GM23248 (cell line): ENCODE results near the gene IL32. TPM values are rescaled to one million over a fixed set of nuclear protein-coding genes. Genes with fewer than 3 reads are reported as not detected.

Experiments used
- DNase-seq: peaks from one replicate; pipeline ENCODE4 v3.0.0-alpha.2; 2015
- H2AFZ ChIP-seq: fragments of 200-600 bp; sonication (generic); 2 replicates; pipeline ENCODE4 v1.6.1; 2016; ENCODE audit warnings: antibody characterized with exemption
- H3F3A ChIP-seq: fragments of 200-600 bp; sonication (generic); 2 replicates; pipeline ENCODE4 v1.6.1; 2016; ENCODE audit warnings: mild to moderate bottlenecking, antibody characterized with exemption, mixed run types; ENCODE audit not compliant: insufficient read depth
- H3K27ac ChIP-seq: fragments of 200-600 bp; sonication (generic); 2 replicates; pipeline ENCODE4 v1.5.1; 2016; ENCODE audit warnings: mild to moderate bottlenecking
- H3K27me3 ChIP-seq: fragments of 200-600 bp; sonication (generic); replicated peaks from 2 replicates; pipeline ENCODE4 v1.6.1; 2016; ENCODE audit warnings: mild to moderate bottlenecking; ENCODE audit not compliant: insufficient read depth
- H3K36me3 ChIP-seq: fragments of 200-600 bp; sonication (generic); 2 replicates; pipeline ENCODE4 v1.6.1; 2016; ENCODE audit warnings: low read depth, mild to moderate bottlenecking
- H3K4me1 ChIP-seq: fragments of 200-600 bp; sonication (generic); 2 replicates; pipeline ENCODE4 v1.6.1; 2016; ENCODE audit warnings: mild to moderate bottlenecking; ENCODE audit not compliant: insufficient read depth
- H3K4me2 ChIP-seq: fragments of 200-600 bp; sonication (generic); one replicate; pipeline ENCODE4 v1.6.1; 2016; ENCODE audit warnings: mild to moderate bottlenecking; ENCODE audit not compliant: unreplicated experiment
- H3K4me3 ChIP-seq: fragments of 200-600 bp; sonication (generic); 2 replicates; pipeline ENCODE4 v1.5.1; 2016; ENCODE audit warnings: mild to moderate bottlenecking
- H3K79me2 ChIP-seq: fragments of 200-600 bp; sonication (generic); 2 replicates; pipeline ENCODE4 v1.6.1; 2016; ENCODE audit warnings: mild to moderate bottlenecking; ENCODE audit not compliant: insufficient read depth
- H3K9ac ChIP-seq: fragments of 200-600 bp; sonication (generic); 2 replicates; pipeline ENCODE4 v1.6.1; 2016; ENCODE audit warnings: mild to moderate bottlenecking
- H3K9me2 ChIP-seq: fragments of 200-600 bp; sonication (generic); 2 replicates; pipeline ENCODE4 v1.6.1; 2016; ENCODE audit warnings: mixed run types, mild to moderate bottlenecking, moderate library complexity; ENCODE audit not compliant: insufficient read depth
- H3K9me3 ChIP-seq: fragments of 200-600 bp; sonication (generic); one replicate; pipeline ENCODE4 v1.6.1; 2017; ENCODE audit warnings: low read depth
- H4K20me1 ChIP-seq: fragments of 200-600 bp; sonication (generic); 2 replicates; pipeline ENCODE4 v1.6.0; 2016; ENCODE audit not compliant: insufficient read depth
- EZH2 ChIP-seq: fragments of 200-600 bp; sonication (generic); IDR thresholded peaks from 2 replicates; pipeline ENCODE4 v1.6.1; 2018; ENCODE audit warnings: antibody characterized with exemption, mild to moderate bottlenecking; ENCODE audit not compliant: insufficient read depth, poor library complexity, severe bottlenecking
- EZH2phosphoT487 ChIP-seq: fragments of 200-600 bp; sonication (generic); IDR thresholded peaks from 2 replicates; pipeline ENCODE4 v1.6.1; 2018; ENCODE audit warnings: antibody characterized with exemption, moderate library complexity, mild to moderate bottlenecking, low read depth; ENCODE audit not compliant: insufficient read depth
- WGBS, 2 experiments: methylation state at CpG; one replicate each; pipeline ENCODE4 v1.1.6; 2015 to 2017; ENCODE audit warnings: low lambda C conversion rate in 2 of 2, low coverage in 1 of 2; ENCODE audit errors: missing lambda C conversion rate in 2 of 2; 5-methylcytosine and 5-hydroxymethylcytosine counted together
- in situ Hi-C: fragments of 300-500 bp; cut with MboI; formaldehyde crosslinking; loops from 2 replicates; pipeline ENCODE4 v1.15.0; 2020
- polyA plus RNA-seq: library from polyadenylated mRNA; unstranded; fragments of >200 nt; fragmentation: Nextera tagmentation; extraction: Ambion mirVana; gene quantifications from 2 replicates; pipeline ENCODE4 v1.2.1, GENCODE V29; 2016
- total RNA-seq: library from RNA; depleted of rRNA; stranded (reverse); fragments of >200 nt; shearing (Covaris generic); gene quantifications from 2 replicates; pipeline ENCODE4 v1.2.3, GENCODE V29; 2014

Gene IL32
- total and polyA plus RNA-seq, 2 experiments from 2014 or later = 0.76 to 1.0 TPM

DNA sequence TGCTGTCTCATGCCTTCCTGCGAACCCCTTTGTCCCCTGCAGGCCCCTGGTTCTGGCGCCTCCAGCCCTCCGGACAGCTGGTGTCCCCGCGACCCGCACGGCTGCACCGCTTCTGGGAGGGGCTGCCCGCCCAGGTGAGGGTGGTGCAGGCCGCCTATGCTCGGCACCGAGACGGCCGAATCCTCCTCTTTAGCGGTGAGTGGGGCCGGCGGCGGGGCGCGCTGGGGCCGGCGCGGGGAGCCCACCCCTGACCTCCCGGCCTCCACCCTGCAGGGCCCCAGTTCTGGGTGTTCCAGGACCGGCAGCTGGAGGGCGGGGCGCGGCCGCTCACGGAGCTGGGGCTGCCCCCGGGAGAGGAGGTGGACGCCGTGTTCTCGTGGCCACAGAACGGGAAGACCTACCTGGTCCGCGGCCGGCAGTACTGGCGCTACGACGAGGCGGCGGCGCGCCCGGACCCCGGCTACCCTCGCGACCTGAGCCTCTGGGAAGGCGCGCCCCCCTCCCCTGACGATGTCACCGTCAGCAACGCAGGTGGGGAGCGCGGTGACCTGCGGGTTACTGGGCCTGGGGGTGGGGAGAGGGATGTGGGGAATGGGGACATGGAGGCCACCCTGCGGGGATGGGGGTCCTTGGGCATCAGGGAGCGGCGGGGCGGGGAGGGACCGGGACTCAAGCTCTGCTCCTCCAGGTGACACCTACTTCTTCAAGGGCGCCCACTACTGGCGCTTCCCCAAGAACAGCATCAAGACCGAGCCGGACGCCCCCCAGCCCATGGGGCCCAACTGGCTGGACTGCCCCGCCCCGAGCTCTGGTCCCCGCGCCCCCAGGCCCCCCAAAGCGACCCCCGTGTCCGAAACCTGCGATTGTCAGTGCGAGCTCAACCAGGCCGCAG, 7.1 kb upstream of the IL32 start:
- DNase-seq = peak; percentile 36
- Histone ChIP-seq H3K9ac (peak overlapping the region; percentile 86), H3K27me3 (no peaks in the 10 kb centered on the region), H3K9me2 (no peaks in the 10 kb centered on the region), H3K4me2 (peak overlapping the region; percentile 81), H3K27ac (no peak overlapping the region), H3K4me1 (no peaks in the 10 kb centered on the region), H4K20me1 (no peaks in the 10 kb centered on the region), H3K4me3 (peak overlapping the region; percentile 90), H3K9me3 (no peaks in the 10 kb centered on the region), H3F3A (no peaks in the 10 kb centered on the region), H2AFZ (peak overlapping the region; percentile 96), H3K79me2 (no peaks in the 10 kb centered on the region), H3K36me3 (no peaks in the 10 kb centered on the region)
- in situ Hi-C loops = no loop called here
- WGBS, 2 experiments = 26 to 35% methylated on average over 22 to 72 of the region's 77 CpGs
- TF ChIP-seq EZH2 (no peak), EZH2phosphoT487 (no peak)

DNA sequence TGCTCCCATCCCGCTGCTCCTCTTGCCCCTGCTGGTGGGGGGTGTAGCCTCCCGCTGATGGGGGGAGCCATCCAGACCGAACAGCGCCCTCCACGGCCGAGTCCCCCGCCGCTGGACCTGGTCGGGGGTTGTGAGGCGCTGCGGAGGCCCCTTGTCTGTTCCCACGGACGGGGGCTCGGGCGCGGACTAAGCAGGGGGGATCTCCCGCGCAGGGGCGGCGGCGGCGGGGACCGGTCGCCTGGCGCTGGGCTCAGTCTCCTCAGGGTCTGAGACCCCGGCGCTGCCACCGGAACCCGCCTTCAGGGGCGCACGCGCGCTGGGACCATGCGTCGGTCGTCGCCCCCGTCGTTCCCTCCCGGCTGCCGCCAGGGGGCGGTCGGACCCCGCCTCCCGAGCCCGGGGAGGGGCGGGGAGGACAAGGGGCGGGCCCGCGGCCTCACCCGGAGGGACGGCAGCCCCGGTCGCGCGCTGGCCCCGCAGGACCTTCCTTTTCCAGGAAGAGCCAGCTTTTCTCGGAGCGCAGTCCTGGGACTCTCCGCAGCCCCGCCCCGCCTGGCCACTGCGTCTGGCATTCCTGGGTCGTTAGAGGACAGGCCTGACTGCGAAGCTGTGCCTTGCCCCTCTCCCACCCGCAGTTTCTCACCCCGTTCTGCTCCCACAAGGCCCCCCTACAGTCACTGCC, 6.3 kb upstream of the IL32 start:
- no peaks in the 10 kb centered on the region for H3K4me1 ChIP-seq
- peak overlapping the region; percentile 86 for H3K9ac ChIP-seq
- in situ Hi-C loops = no loop called here
- peak overlapping the region; percentile 81 for H3K4me2 ChIP-seq
- WGBS, 2 experiments = 1 to 2% methylated on average over 11 to 46 of the region's 67 CpGs
- no peaks in the 10 kb centered on the region for H3K9me2 ChIP-seq
- H3K36me3 ChIP-seq = no peaks in the 10 kb centered on the region
- no peaks in the 10 kb centered on the region for H3F3A ChIP-seq
- peak overlapping the region; percentile 90 for H3K4me3 ChIP-seq
- H3K79me2 ChIP-seq = no peaks in the 10 kb centered on the region
- DNase-seq = peak; percentile 93
- H3K27ac ChIP-seq = peak overlapping the region; percentile 17; the same call in 1 of the 2 replicates
- no peaks in the 10 kb centered on the region for H3K9me3 ChIP-seq
- no peaks in the 10 kb centered on the region for H4K20me1 ChIP-seq
- no peaks in the 10 kb centered on the region for H3K27me3 ChIP-seq
- H2AFZ ChIP-seq = peak overlapping the region; percentile 96
- TF ChIP-seq EZH2phosphoT487 (no peak), EZH2 (no peak)

DNA sequence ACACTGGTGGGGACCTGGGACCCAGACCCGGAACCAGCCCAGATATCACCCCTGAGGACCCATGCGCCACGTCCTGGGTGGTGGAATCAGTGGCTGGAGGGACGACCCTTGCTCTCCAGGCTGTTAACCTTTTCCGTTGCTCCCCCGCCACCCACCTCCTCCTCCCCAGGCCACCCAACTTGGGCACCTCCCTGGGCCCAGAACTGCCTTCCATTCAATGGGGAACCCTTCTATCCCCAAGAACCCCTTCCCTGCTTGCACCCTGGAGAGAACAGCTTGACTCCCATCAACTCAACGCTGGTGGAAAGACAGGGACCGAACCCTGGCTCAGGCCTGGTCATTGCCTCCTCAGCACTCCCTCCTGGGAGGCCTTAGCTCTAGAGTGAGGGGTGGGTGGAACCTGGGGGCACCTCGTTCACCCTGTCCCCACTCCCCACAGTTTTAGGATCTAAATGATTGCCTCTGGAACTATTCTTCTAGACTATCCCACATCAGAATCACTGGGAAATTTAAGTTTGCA, 5.7 kb upstream of the IL32 start:
- H3K27ac ChIP-seq = peak overlapping the region; percentile 17; the same call in 1 of the 2 replicates
- in situ Hi-C loops = no loop called here
- H4K20me1 ChIP-seq = no peaks in the 10 kb centered on the region
- H3K4me1 ChIP-seq = no peaks in the 10 kb centered on the region
- peak overlapping the region; percentile 81 for H3K4me2 ChIP-seq
- no peaks in the 10 kb centered on the region for H3K36me3 ChIP-seq
- no peak for DNase-seq
- 77 to 83% methylated on average over 8 to 9 of the region's 9 CpGs for WGBS, 2 experiments
- H3K9me3 ChIP-seq = no peaks in the 10 kb centered on the region
- H3K27me3 ChIP-seq = no peaks in the 10 kb centered on the region
- H3K79me2 ChIP-seq = no peaks in the 10 kb centered on the region
- peak overlapping the region; percentile 86 for H3K9ac ChIP-seq
- H3K4me3 ChIP-seq = peak overlapping the region; percentile 90
- no peak for TF ChIP-seq EZH2
- no peaks in the 10 kb centered on the region for H3F3A ChIP-seq
- peak overlapping the region; percentile 96 for H2AFZ ChIP-seq
- no peaks in the 10 kb centered on the region for H3K9me2 ChIP-seq

DNA sequence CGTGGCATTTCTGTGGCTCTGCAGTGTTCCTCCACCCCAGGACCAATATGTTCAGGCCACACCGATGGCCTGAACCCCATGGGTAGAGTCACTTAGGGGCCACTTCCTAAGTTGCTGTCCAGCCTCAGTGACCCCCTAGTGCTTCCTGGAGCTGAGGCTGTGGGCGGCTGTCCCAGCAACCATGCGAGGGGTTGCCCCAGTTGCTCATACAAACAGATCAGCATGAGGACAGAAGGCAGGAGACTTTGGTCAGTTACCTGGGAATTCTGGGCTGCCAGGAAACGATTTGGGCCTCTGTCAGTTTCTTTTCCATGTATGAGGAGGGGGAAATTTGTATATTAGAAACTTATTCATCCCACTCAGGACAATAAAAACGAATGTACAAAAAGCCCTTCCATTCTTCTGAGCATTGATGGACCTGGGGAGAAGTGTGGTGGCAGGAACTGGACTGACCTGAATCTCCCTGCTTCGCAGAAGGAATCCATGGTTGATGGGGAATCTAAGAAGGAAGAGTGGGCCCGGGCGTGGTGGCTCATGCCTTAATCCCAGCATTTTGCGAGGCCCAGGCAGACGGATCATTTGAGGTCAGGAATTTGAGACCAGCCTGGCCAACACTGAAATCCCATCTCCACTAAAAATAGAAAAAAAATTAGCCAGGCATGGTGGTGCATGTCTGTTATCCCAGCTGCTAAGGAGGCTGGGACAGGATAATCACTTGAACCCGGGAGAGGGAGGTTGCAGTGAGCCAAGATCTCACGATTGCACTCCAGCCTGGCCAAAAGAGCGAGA, 4.9 kb upstream of the IL32 start:
- Histone ChIP-seq H3K27ac (no peak overlapping the region), H3K9me2 (no peaks in the 10 kb centered on the region), H3K9ac (no peak overlapping the region), H3K4me2 (no peak overlapping the region), H3K27me3 (no peaks in the 10 kb centered on the region), H3F3A (no peaks in the 10 kb centered on the region), H3K4me3 (no peak overlapping the region), H3K36me3 (no peaks in the 10 kb centered on the region), H4K20me1 (no peaks in the 10 kb centered on the region), H2AFZ (no peak overlapping the region), H3K9me3 (no peaks in the 10 kb centered on the region), H3K4me1 (peaks cover 4% of the 10 kb centered on the region), H3K79me2 (no peaks in the 10 kb centered on the region)
- TF ChIP-seq EZH2 (no peak), EZH2phosphoT487 (no peak)
- WGBS, 2 experiments = 73 to 74% methylated on average over 14 of the region's 14 CpGs
- no peak for DNase-seq
- in situ Hi-C loops = no loop called here
